RKO (cell line): ENCODE data around the gene NAT8L.

Experiments used
- DNase-seq: peaks from one replicate; pipeline ENCODE4 v3.0.0-alpha.2; 2016; ENCODE audit warnings: low spot score

The NAT8L gene

GRCh38 chr4:2064276-2064991 lies 5.3 kb downstream of the NAT8L start:
- DNase-seq, result peak; percentile 63

- no peak for DNase-seq
Measured at GRCh38 chr4:2065106-2065930, 6.2 kb downstream of the NAT8L start.

- DNase-seq, result no peak
Measured at GRCh38 chr4:2066011-2066551, 7.0 kb downstream of the NAT8L start.

GRCh38 chr4:2066571-2067445 lies 7.7 kb downstream of the NAT8L start:
- DNase-seq, result no peak

GRCh38 chr4:2067446-2068197 lies 8.5 kb downstream of the NAT8L start:
- DNase-seq, result no peak

GRCh38 chr4:2068198-2068470 lies 9.0 kb downstream of the NAT8L start:
- DNase-seq, result no peak

- DNase-seq, result no peak
Measured at GRCh38 chr4:2068566-2068965, 9.4 kb downstream of the NAT8L start.

- DNase-seq, result no peak
Measured at GRCh38 chr4:2069161-2069971, 10.2 kb downstream of the NAT8L start.

- DNase-seq, result no peak
Measured at GRCh38 chr4:2069986-2070385, 10.9 kb downstream of the NAT8L start.

- DNase-seq, result no peak
Measured at GRCh38 chr4:2070421-2071251, 11.5 kb downstream of the NAT8L start.

GRCh38 chr4:2071252-2071911 lies 12.3 kb downstream of the NAT8L start:
- DNase-seq, result no peak

GRCh38 chr4:2071912-2072867 lies 13.1 kb downstream of the NAT8L start:
- no peak for DNase-seq

- DNase-seq, result no peak
Measured at GRCh38 chr4:2072971-2073807, 14.1 kb downstream of the NAT8L start.

GRCh38 chr4:2073808-2074481 lies 14.8 kb downstream of the NAT8L start:
- no peak for DNase-seq

GRCh38 chr4:2074588-2074987 lies 15.5 kb downstream of the NAT8L start:
- DNase-seq, result no peak

- DNase-seq, result no peak
Measured at GRCh38 chr4:2075171-2075986, 16.3 kb downstream of the NAT8L start.
